ENCODE measurements around the gene TMEM147.

Gene TMEM147

GRCh38 chr19:35560271-35560670, 14.8 kb downstream of the TMEM147 start:
- peaks cover 28% of the 10 kb centered on the region for H3K27me3 Mint-ChIP-seq
- no peak overlapping the region for H3K27ac Mint-ChIP-seq
- no peaks in the 10 kb centered on the region for H3K9me3 Mint-ChIP-seq (ENCODE audit: low read depth)
- H3K4me3 Mint-ChIP-seq = no peak overlapping the region
- no peaks in the 10 kb centered on the region for H3K36me3 Mint-ChIP-seq
- H3K4me1 Mint-ChIP-seq (ENCODE audit: low read depth) = peaks cover 11% of the 10 kb centered on the region

- no peaks in the 10 kb centered on the region for H3K36me3 Mint-ChIP-seq
- no peak overlapping the region for H3K4me3 Mint-ChIP-seq
- H3K27me3 Mint-ChIP-seq = peaks cover 30% of the 10 kb centered on the region
- H3K9me3 Mint-ChIP-seq (ENCODE audit: low read depth) = no peaks in the 10 kb centered on the region
- no peak overlapping the region for H3K27ac Mint-ChIP-seq
- peaks cover 11% of the 10 kb centered on the region for H3K4me1 Mint-ChIP-seq (ENCODE audit: low read depth)
Measured at GRCh38 chr19:35560677-35561076, 15.3 kb downstream of the TMEM147 start.

- no peaks in the 10 kb centered on the region for H3K36me3 Mint-ChIP-seq
- no peak overlapping the region for H3K4me3 Mint-ChIP-seq
- peaks cover 30% of the 10 kb centered on the region for H3K27me3 Mint-ChIP-seq
Measured at GRCh38 chr19:35561436-35561835, 16.0 kb downstream of the TMEM147 start.

DNA sequence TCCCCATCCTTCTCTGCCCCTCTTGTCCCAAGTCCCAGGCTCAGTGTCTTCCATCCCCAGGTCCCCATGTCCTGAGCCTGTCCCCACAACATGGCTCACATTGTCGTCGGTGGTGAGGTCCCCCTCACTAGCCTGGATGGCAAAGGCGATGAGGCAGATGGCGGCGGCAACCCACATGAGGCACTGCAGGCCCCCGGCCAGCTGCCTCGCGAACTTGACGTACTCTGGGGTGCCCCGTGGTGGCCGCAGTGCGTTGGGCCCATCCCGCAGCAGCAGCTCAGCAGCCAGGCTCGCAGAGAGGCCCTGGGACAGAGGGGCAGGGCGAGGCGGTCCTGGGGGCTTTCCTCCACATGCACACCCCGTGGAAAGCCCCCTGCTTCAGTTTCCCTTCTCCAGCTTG, 16.9 kb downstream of the TMEM147 start:
- H3K27ac Mint-ChIP-seq = no peak overlapping the region
- H3K27me3 Mint-ChIP-seq = peaks cover 31% of the 10 kb centered on the region
- no peaks in the 10 kb centered on the region for H3K9me3 Mint-ChIP-seq (ENCODE audit: low read depth)
- H3K36me3 Mint-ChIP-seq = no peaks in the 10 kb centered on the region
- H3K4me1 Mint-ChIP-seq (ENCODE audit: low read depth) = peaks cover 8% of the 10 kb centered on the region
- H3K4me3 Mint-ChIP-seq = no peak overlapping the region

More at GRCh38 chr19:35561436-35561835, 16.0 kb downstream of the TMEM147 start:
- Mint-ChIP-seq H3K27ac (no peak overlapping the region), H3K9me3 (ENCODE audit: low read depth) (no peaks in the 10 kb centered on the region), H3K4me1 (ENCODE audit: low read depth) (peaks cover 11% of the 10 kb centered on the region)

- Mint-ChIP-seq H3K4me1 (ENCODE audit: low read depth) (peaks cover 8% of the 10 kb centered on the region), H3K36me3 (no peaks in the 10 kb centered on the region), H3K9me3 (ENCODE audit: low read depth) (no peaks in the 10 kb centered on the region), H3K27ac (no peak overlapping the region), H3K4me3 (no peak overlapping the region), H3K27me3 (peaks cover 31% of the 10 kb centered on the region)
Measured at GRCh38 chr19:35562776-35563175, 17.4 kb downstream of the TMEM147 start.

GRCh38 chr19:35563207-35563829, 17.9 kb downstream of the TMEM147 start, which contains the start of gene ATP4A:
Gene ATP4A, minus strand, starts transcription at chr19:35563658. Its CDS starts 29 bp downstream, at chr19:35563629.
- H3K4me1 Mint-ChIP-seq (ENCODE audit: low read depth) = peaks cover 6% of the 10 kb centered on the region
- H3K9me3 Mint-ChIP-seq (ENCODE audit: low read depth) = no peaks in the 10 kb centered on the region
- H3K36me3 Mint-ChIP-seq = no peaks in the 10 kb centered on the region
- peaks cover 31% of the 10 kb centered on the region for H3K27me3 Mint-ChIP-seq
- no peak within 1 kb of the TSS for H3K4me3 Mint-ChIP-seq
- H3K27ac Mint-ChIP-seq = no peak within 1 kb of the TSS

- Mint-ChIP-seq H3K27me3 (peaks cover 21% of the 10 kb centered on the region), H3K36me3 (no peaks in the 10 kb centered on the region), H3K9me3 (ENCODE audit: low read depth) (no peaks in the 10 kb centered on the region), H3K4me1 (ENCODE audit: low read depth) (no peaks in the 10 kb centered on the region), H3K27ac (no peak overlapping the region), H3K4me3 (no peak overlapping the region)
Measured at GRCh38 chr19:35565016-35565856, 19.8 kb downstream of the TMEM147 start.

DNA sequence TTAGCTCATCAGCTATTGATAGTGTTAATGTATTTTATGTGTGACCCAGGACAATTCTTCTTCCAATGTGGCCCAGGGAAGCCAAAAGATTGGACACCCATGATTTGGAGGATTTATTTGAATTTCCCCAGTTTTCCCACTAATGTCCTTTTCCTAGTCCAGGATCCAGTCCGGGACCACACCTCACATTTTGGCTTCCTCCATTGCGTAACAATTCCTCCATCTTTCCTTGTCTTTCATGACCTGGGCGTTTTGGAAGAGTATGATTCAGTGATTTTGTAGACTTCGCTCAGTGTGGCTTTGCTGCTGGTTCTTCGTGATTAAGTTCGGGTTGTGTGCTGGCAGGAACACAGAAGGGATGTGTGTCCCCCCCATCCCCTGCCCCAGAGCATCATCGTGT, 21.3 kb downstream of the TMEM147 start:
- H3K4me3 Mint-ChIP-seq = no peak overlapping the region
- no peaks in the 10 kb centered on the region for H3K4me1 Mint-ChIP-seq (ENCODE audit: low read depth)
- no peaks in the 10 kb centered on the region for H3K9me3 Mint-ChIP-seq (ENCODE audit: low read depth)
- no peaks in the 10 kb centered on the region for H3K36me3 Mint-ChIP-seq
- peaks cover 19% of the 10 kb centered on the region for H3K27me3 Mint-ChIP-seq
- no peak overlapping the region for H3K27ac Mint-ChIP-seq

GRCh38 chr19:35569281-35569781, 23.9 kb downstream of the TMEM147 start:
- H3K27ac Mint-ChIP-seq = no peak overlapping the region
- peaks cover 13% of the 10 kb centered on the region for H3K27me3 Mint-ChIP-seq
- no peaks in the 10 kb centered on the region for H3K36me3 Mint-ChIP-seq
- H3K4me1 Mint-ChIP-seq (ENCODE audit: low read depth) = no peaks in the 10 kb centered on the region
- no peak overlapping the region for H3K4me3 Mint-ChIP-seq
- peaks cover under 1% of the 10 kb centered on the region for H3K9me3 Mint-ChIP-seq (ENCODE audit: low read depth)

DNA sequence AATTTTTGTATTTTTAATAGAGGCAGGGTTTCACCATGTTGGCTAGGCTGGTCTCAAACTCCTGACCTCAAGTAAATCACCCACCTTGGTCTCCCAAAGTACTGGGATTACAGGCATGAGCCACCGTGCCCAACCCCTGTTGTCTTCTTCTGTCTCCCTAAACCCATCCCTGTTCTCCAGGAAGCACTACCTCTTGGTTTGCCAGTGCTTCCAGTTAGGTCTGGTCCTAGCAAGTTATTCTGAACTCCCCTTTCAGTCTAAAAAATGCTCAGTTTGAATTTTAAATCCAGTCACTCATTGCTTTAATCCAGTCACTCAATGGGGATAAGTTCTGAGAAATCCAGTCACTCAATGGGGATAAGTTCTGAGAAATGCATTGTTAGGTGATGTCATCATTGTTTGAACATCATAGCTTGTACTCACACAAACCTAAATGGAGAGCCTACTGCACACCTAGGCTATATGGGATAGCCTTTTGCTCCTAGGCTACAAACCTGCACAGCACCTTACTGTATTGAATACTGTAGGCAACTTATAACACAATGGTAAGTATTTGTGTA, 26.1 kb downstream of the TMEM147 start:
- Mint-ChIP-seq H3K27me3 (peaks cover 10% of the 10 kb centered on the region), H3K36me3 (peaks cover 14% of the 10 kb centered on the region), H3K4me1 (ENCODE audit: low read depth) (no peaks in the 10 kb centered on the region), H3K9me3 (ENCODE audit: low read depth) (peaks cover 20% of the 10 kb centered on the region), H3K4me3 (no peak overlapping the region), H3K27ac (no peak overlapping the region)

DNA sequence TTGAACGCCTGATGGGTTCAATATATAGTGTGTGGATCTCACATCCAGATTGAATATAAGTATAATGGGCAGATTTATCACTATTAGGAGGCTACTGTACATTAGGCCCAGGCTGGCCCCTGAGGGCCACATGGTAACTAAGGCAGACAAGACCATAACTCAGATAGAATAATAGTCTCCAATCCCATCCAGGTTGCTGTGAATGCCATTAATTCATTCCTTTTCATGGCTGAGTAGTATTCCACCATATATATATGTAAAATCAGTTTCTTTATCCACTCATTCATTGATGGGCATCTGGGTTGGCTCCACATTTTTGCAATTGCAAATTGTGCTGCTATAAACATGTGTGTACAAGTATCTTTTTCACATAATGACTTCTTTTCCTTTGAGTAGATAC, 32.5 kb downstream of the TMEM147 start:
- Mint-ChIP-seq H3K36me3 (peaks cover 24% of the 10 kb centered on the region), H3K27me3 (peaks cover 10% of the 10 kb centered on the region), H3K4me3 (no peak overlapping the region), H3K9me3 (ENCODE audit: low read depth) (peaks cover 26% of the 10 kb centered on the region), H3K4me1 (ENCODE audit: low read depth) (no peaks in the 10 kb centered on the region), H3K27ac (no peak overlapping the region)

- H3K9me3 Mint-ChIP-seq (ENCODE audit: low read depth) = peaks cover 26% of the 10 kb centered on the region
- no peaks in the 10 kb centered on the region for H3K4me1 Mint-ChIP-seq (ENCODE audit: low read depth)
- H3K27ac Mint-ChIP-seq = no peak overlapping the region
- H3K36me3 Mint-ChIP-seq = peaks cover 24% of the 10 kb centered on the region
- H3K4me3 Mint-ChIP-seq = no peak overlapping the region
- peaks cover 12% of the 10 kb centered on the region for H3K27me3 Mint-ChIP-seq
Measured at GRCh38 chr19:35578707-35579106, 33.3 kb downstream of the TMEM147 start.

DNA sequence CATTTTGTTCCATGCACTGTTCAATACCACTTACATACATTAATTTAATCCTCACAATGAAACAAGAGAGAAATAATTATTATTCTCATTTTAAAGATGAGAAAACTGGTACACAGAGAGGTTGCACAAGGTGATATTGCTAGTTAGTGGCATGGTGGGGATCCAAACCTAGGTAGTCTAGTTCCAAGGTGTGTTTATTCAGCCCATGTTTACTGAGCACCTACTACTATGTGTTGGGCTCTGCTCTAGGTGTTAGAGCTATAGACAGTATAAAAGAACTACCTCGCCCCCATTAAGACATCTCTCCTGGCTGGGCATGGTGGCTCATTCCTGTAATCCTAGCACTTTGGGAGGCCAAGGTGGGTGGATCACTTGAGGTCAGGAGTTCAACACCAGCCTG, 37.3 kb downstream of the TMEM147 start:
- Mint-ChIP-seq H3K4me1 (ENCODE audit: low read depth) (no peaks in the 10 kb centered on the region), H3K36me3 (peaks cover 2% of the 10 kb centered on the region), H3K9me3 (ENCODE audit: low read depth) (no peaks in the 10 kb centered on the region), H3K27ac (no peak overlapping the region), H3K4me3 (no peak overlapping the region), H3K27me3 (peaks cover 19% of the 10 kb centered on the region)

DNA sequence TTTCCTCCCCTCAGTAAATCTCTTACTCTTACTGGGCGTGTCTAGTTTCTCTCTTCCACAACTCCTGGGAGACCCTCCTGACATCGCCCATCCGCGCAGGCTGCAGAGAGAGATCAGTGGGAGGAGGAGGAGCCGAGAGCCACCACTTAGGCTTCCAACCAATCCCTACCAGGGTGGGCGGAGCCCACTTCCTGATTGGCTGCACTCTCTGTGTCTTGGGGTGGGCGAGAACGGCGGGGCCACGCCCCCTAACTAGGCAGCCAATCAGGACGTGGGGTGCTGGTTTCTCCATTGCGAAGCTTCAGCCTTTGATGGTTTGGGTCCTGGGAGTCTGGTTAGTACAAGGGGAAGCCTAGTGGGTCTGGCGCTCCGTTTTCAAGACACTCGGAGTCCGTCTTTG, 40.4 kb downstream of the TMEM147 start, which contains the start of gene PMIS2:
Gene PMIS2 (plus strand): TSS at position 326 of the 400 bp plus-strand sequence. CDS start 87 bp downstream, outside the sequence.
- Mint-ChIP-seq H3K27me3 (peaks cover 14% of the 10 kb centered on the region), H3K9me3 (ENCODE audit: low read depth) (no peaks in the 10 kb centered on the region), H3K27ac (no peak within 1 kb of the TSS), H3K36me3 (no peaks in the 10 kb centered on the region), H3K4me3 (no peak within 1 kb of the TSS), H3K4me1 (ENCODE audit: low read depth) (no peaks in the 10 kb centered on the region)

DNA sequence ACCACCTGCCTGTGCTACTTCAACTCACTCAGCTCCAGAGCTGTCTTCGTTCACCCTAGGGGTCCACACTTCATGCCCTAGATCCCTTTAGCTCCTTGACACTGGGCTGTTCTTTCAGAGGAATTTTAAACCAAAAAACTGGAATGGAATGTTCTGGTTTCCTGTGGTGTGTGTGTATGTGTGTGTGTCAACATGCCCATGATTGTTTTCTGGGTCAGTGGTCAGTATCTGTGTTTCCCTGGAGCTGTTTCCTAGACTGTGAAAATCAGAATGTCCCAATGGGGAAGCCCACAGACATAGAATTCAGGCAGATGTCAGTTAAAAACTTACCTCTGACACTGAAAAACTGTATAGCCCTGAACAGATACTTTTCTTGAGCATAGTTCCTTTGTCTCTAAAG, 41.9 kb downstream of the TMEM147 start:
- no peak overlapping the region for H3K27ac Mint-ChIP-seq
- no peak overlapping the region for H3K4me3 Mint-ChIP-seq
- H3K27me3 Mint-ChIP-seq = peaks cover 14% of the 10 kb centered on the region
- H3K4me1 Mint-ChIP-seq (ENCODE audit: low read depth) = no peaks in the 10 kb centered on the region
- H3K36me3 Mint-ChIP-seq = no peaks in the 10 kb centered on the region
- H3K9me3 Mint-ChIP-seq (ENCODE audit: low read depth) = no peaks in the 10 kb centered on the region

All from activated naive CD8-positive, alpha-beta T cell (primary cell).